H9 (cell line): ENCODE measurements around the gene TRIOBP. TPM values are rescaled to one million over a fixed set of nuclear protein-coding genes. Genes with fewer than 3 reads are reported as not detected.

ENCODE experiments used
- DNase-seq: peaks from one replicate; pipeline ENCODE4 v3.0.0-alpha.2; 2017
- H2AFZ ChIP-seq: one replicate; pipeline ENCODE4 v1.6.1; 2013; ENCODE audit warnings: mild to moderate bottlenecking, low read length, control low read depth, moderate library complexity
- H2AK5ac ChIP-seq: 2 replicates; pipeline ENCODE4 v1.6.1; 2013; ENCODE audit warnings: low read length, control low read depth, mixed read lengths; ENCODE audit not compliant: insufficient read length
- H2BK120ac ChIP-seq: one replicate; pipeline ENCODE4 v1.6.1; 2013; ENCODE audit warnings: low read depth, mild to moderate bottlenecking, low read length, control low read depth, inconsistent platforms; ENCODE audit not compliant: poor library complexity, severe bottlenecking
- H2BK12ac ChIP-seq: 2 replicates; pipeline ENCODE4 v1.6.1; 2013; ENCODE audit warnings: low read length, control low read depth, mixed read lengths, low read depth; ENCODE audit not compliant: insufficient read length
- H2BK15ac ChIP-seq: 2 replicates; pipeline ENCODE4 v1.6.1; 2013; ENCODE audit warnings: low read depth, low read length, control low read depth
- H2BK20ac ChIP-seq: one replicate; pipeline ENCODE4 v1.6.1; 2013; ENCODE audit warnings: low read depth, mild to moderate bottlenecking, low read length, control low read depth, inconsistent platforms; ENCODE audit not compliant: poor library complexity, severe bottlenecking
- H2BK5ac ChIP-seq: 2 replicates; pipeline ENCODE4 v1.6.1; 2013; ENCODE audit warnings: low read length, control low read depth, mixed read lengths; ENCODE audit not compliant: insufficient read length
- H3K14ac ChIP-seq: 2 replicates; pipeline ENCODE4 v1.6.1; 2013; ENCODE audit warnings: low read length, control low read depth; ENCODE audit not compliant: insufficient read depth
- H3K18ac ChIP-seq: 2 replicates; pipeline ENCODE4 v1.6.1; 2013; ENCODE audit warnings: low read depth, mild to moderate bottlenecking, mixed read lengths, low read length, control low read depth; ENCODE audit not compliant: insufficient read length
- H3K23ac ChIP-seq: 2 replicates; pipeline ENCODE4 v1.6.1; 2013; ENCODE audit warnings: low read length, control low read depth, mixed read lengths, low read depth; ENCODE audit not compliant: insufficient read length
- H3K23me2 ChIP-seq: 2 replicates; pipeline ENCODE4 v1.6.1; 2013; ENCODE audit warnings: low read depth, mild to moderate bottlenecking, mixed read lengths, low read length, control low read depth; ENCODE audit not compliant: insufficient read length, poor library complexity, severe bottlenecking
- H3K27ac ChIP-seq: 2 replicates; pipeline ENCODE4 v1.5.1; 2013; ENCODE audit warnings: low read length, control low read depth, mixed read lengths, low read depth; ENCODE audit not compliant: insufficient read length
- H3K27me3 ChIP-seq: 2 replicates; pipeline ENCODE4 v1.6.1; 2013; ENCODE audit warnings: low read length, control low read depth, inconsistent platforms; ENCODE audit not compliant: insufficient read depth
- H3K4ac ChIP-seq: 2 replicates; pipeline ENCODE4 v1.6.1; 2013; ENCODE audit warnings: low read depth, mild to moderate bottlenecking, control low read depth, inconsistent platforms, low read length, moderate library complexity
- H3K4me1 ChIP-seq: 2 replicates; pipeline ENCODE4 v1.6.1; 2013; ENCODE audit warnings: low read length, control low read depth, inconsistent platforms; ENCODE audit not compliant: insufficient read depth
- H3K4me2 ChIP-seq: 2 replicates; pipeline ENCODE4 v1.6.1; 2013; ENCODE audit warnings: low read length, control low read depth, mixed read lengths; ENCODE audit not compliant: insufficient read length, insufficient read depth
- H3K56ac ChIP-seq: 2 replicates; pipeline ENCODE4 v1.6.1; 2013; ENCODE audit warnings: low read depth, mild to moderate bottlenecking, mixed read lengths, low read length, control low read depth; ENCODE audit not compliant: insufficient read length
- H3K79me1 ChIP-seq: 2 replicates; pipeline ENCODE4 v1.6.1; 2013; ENCODE audit warnings: low read depth, mild to moderate bottlenecking, moderate library complexity, low read length, control low read depth, inconsistent platforms; ENCODE audit not compliant: insufficient read depth, poor library complexity, severe bottlenecking
- H3K79me2 ChIP-seq: 2 replicates; pipeline ENCODE4 v1.6.1; 2013; ENCODE audit warnings: low read length, control low read depth, inconsistent platforms; ENCODE audit not compliant: insufficient read depth
- H3K9ac ChIP-seq: 2 replicates; pipeline ENCODE4 v1.6.1; 2013; ENCODE audit warnings: low read length, control low read depth, mixed read lengths; ENCODE audit not compliant: insufficient read length; ENCODE audit errors: extremely low read depth
- H3K9me3 ChIP-seq: one replicate; pipeline ENCODE4 v1.6.1; 2013; ENCODE audit warnings: low read depth, low read length, inconsistent platforms; ENCODE audit not compliant: control insufficient read depth
- H3T11ph ChIP-seq: one replicate; pipeline ENCODE4 v1.6.1; 2013; ENCODE audit warnings: mild to moderate bottlenecking, low read length, control low read depth, inconsistent platforms
- H4K20me1 ChIP-seq: one replicate; pipeline ENCODE4 v1.6.1; 2013; ENCODE audit not compliant: control insufficient read depth, insufficient read length, insufficient read depth
- H4K5ac ChIP-seq: 2 replicates; pipeline ENCODE4 v1.6.1; 2013; ENCODE audit warnings: low read depth, mild to moderate bottlenecking, mixed read lengths, low read length, control low read depth; ENCODE audit not compliant: insufficient read length
- H4K8ac ChIP-seq: replicated peaks from 2 replicates; pipeline ENCODE4 v1.6.1; 2013; ENCODE audit warnings: low read length, control low read depth, mixed read lengths, low read depth; ENCODE audit not compliant: insufficient read length
- H4K91ac ChIP-seq: 2 replicates; pipeline ENCODE4 v1.6.1; 2013; ENCODE audit warnings: low read depth, mild to moderate bottlenecking, moderate library complexity, mixed read lengths, low read length, control low read depth; ENCODE audit not compliant: insufficient read length
- H3K27ac Mint-ChIP-seq, 3 experiments: 2 replicates in 2 of 3; 3 replicates in 1 of 3; pipeline ENCODE4 v1.8.0; 2020 to 2021; ENCODE audit warnings: mixed read lengths in 3 of 3, mild to moderate bottlenecking in 1 of 3, moderate library complexity in 1 of 3
- H3K27me3 Mint-ChIP-seq: 2 replicates; pipeline ENCODE4 v1.8.0; 2021; ENCODE audit warnings: low read depth, mild to moderate bottlenecking, moderate library complexity, mixed read lengths
- H3K36me3 Mint-ChIP-seq, 3 experiments: 2 replicates in 2 of 3; 3 replicates in 1 of 3; pipeline ENCODE4 v1.8.0; 2020 to 2021; ENCODE audit warnings: low read depth in 3 of 3, mixed read lengths in 3 of 3; ENCODE audit not compliant: insufficient read depth in 1 of 3
- H3K4me1 Mint-ChIP-seq, 2 experiments: 2 replicates each; pipeline ENCODE4 v1.8.0; 2020; ENCODE audit warnings: mixed read lengths in 2 of 2
- H3K4me3 Mint-ChIP-seq, 2 experiments: 2 replicates in 1 of 2; 3 replicates in 1 of 2; pipeline ENCODE4 v1.8.0; 2020 to 2021; ENCODE audit warnings: mild to moderate bottlenecking in 2 of 2, mixed read lengths in 2 of 2, moderate library complexity in 1 of 2
- H3K9me3 Mint-ChIP-seq, 2 experiments: 2 replicates in 1 of 2; 3 replicates in 1 of 2; pipeline ENCODE4 v1.8.0; 2020; ENCODE audit warnings: mild to moderate bottlenecking in 2 of 2, mixed read lengths in 2 of 2, moderate library complexity in 1 of 2
- WGBS: extraction: QIAGEN DNeasy Blood & Tissue Kit; methylation state at CpG from one replicate; pipeline ENCODE4 v1.1.7; 2013; ENCODE audit warnings: missing lambda C conversion rate, low lambda C conversion rate, mixed read lengths; ENCODE audit not compliant: insufficient read length; ENCODE audit errors: extremely low coverage; 5-methylcytosine and 5-hydroxymethylcytosine counted together
- total RNA-seq: library from RNA; stranded (reverse); gene quantifications from 2 replicates; pipeline ENCODE4 v1.2.1, GENCODE V29; 2021
- TF ChIP-seq, protein P1 (sequence below): fragments of 200-600 bp; sonication (generic); conservative IDR thresholded peaks from 3 replicates; pipeline ENCODE4 v1.8.0; 2021; ENCODE audit warnings: antibody characterized with exemption, mild to moderate bottlenecking

The TRIOBP gene
- total RNA-seq, 1 experiment from 2014 or later: 52.7 TPM

GRCh38 chr22:37672206-37672919, 24.5 kb upstream of the TRIOBP start:
- Histone ChIP-seq H2BK12ac (no peak overlapping the region), H3K56ac (no peak overlapping the region), H3K9ac (no peak overlapping the region), H3K23ac (no peak overlapping the region), H3K4me1 (no peaks in the 10 kb centered on the region), H4K91ac (no peak overlapping the region), H3K79me2 (no peaks in the 10 kb centered on the region), H2AK5ac (no peak overlapping the region), H3K4me2 (no peak overlapping the region), H3K18ac (no peak overlapping the region), H4K8ac (no peak overlapping the region), H3K27me3 (no peaks in the 10 kb centered on the region), H2BK20ac (no peak overlapping the region), H2BK15ac (no peak overlapping the region), H3K23me2 (peaks cover 2% of the 10 kb centered on the region), H3K14ac (no peak overlapping the region), H4K20me1 (no peaks in the 10 kb centered on the region), H3K9me3 (no peaks in the 10 kb centered on the region), H3T11ph (no peak overlapping the region), H3K79me1 (no peaks in the 10 kb centered on the region), H4K5ac (no peak overlapping the region), H2BK5ac (no peak overlapping the region), H2BK120ac (no peak overlapping the region), H3K4ac (no peak overlapping the region), H2AFZ (no peak overlapping the region), H3K27ac (no peak overlapping the region)
- WGBS: no CpG with 5 or more reads among the region's 15 CpGs
- TF ChIP-seq, protein P1, sequence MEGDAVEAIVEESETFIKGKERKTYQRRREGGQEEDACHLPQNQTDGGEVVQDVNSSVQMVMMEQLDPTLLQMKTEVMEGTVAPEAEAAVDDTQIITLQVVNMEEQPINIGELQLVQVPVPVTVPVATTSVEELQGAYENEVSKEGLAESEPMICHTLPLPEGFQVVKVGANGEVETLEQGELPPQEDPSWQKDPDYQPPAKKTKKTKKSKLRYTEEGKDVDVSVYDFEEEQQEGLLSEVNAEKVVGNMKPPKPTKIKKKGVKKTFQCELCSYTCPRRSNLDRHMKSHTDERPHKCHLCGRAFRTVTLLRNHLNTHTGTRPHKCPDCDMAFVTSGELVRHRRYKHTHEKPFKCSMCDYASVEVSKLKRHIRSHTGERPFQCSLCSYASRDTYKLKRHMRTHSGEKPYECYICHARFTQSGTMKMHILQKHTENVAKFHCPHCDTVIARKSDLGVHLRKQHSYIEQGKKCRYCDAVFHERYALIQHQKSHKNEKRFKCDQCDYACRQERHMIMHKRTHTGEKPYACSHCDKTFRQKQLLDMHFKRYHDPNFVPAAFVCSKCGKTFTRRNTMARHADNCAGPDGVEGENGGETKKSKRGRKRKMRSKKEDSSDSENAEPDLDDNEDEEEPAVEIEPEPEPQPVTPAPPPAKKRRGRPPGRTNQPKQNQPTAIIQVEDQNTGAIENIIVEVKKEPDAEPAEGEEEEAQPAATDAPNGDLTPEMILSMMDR: 0 out of 3 replicates have a peak, but pooled peaks have one; percentile 8
- Mint-ChIP-seq H3K4me3 (no peak overlapping the region), H3K27me3 (peaks cover 5% of the 10 kb centered on the region), H3K36me3 (peaks cover 0 to 13% (median 0%) of the 10 kb centered on the region in 3 experiments; a peak in 3 of 7 replicates), H3K27ac (no peak overlapping the region; a peak in 1 of 7 replicates), H3K4me1 (peaks cover 10 to 32% of the 10 kb centered on the region in 2 experiments), H3K9me3 (no peaks in the 10 kb centered on the region)
- DNase-seq: no peak
